ENCODE data around the gene STK31. TPM values are rescaled to one million over a fixed set of nuclear protein-coding genes. Genes with fewer than 3 reads are reported as not detected.
A peak's percentile ranks its signal among the peaks of the same experiment; 100 is the strongest.
"Not testable (repeated sequence)": the region's sequence is repeated elsewhere in the genome, so short reads cannot be mapped to it uniquely, and the experiment has no call there.

The STK31 gene
- total and polyA plus RNA-seq, 9 donors: 0.07 to 10.1 (median 0.57) TPM

- Histone ChIP-seq H3K36me3 (no peaks in the 10 kb centered on the region), H3K4me3 (no peak overlapping the region), H3K9me3 (no peaks in the 10 kb centered on the region), H3K27me3 (no peaks in the 10 kb centered on the region), H3K27ac (no peak overlapping the region), H3K4me1 (ENCODE audit: insufficient read depth) (no peaks in the 10 kb centered on the region)
- intact Hi-C loops (cut with DNase I): no loop called here
- no peak for DNase-seq
- TF ChIP-seq EP300 (IDR thresholded peaks at IDR 0.05) (no peak), CTCF (IDR thresholded peaks at IDR 0.05) (no peak), POLR2A (IDR thresholded peaks at IDR 0.05) (no peak)
These were observed 45.9 kb upstream of the STK31 start for GRCh38 chr7:23664122-23664521.

GRCh38 chr7:23672033-23672432, 38.0 kb upstream of the STK31 start:
- H3K36me3 ChIP-seq: no peaks in the 10 kb centered on the region
- no peak for DNase-seq
- 74 to 78% (median 78%) methylated on average over 3 of the region's 3 CpGs for WGBS, 3 donors
- no peak overlapping the region for H3K27ac ChIP-seq
- H3K4me1 ChIP-seq (ENCODE audit: insufficient read depth): no peaks in the 10 kb centered on the region
- intact Hi-C loops (cut with DNase I): no loop called here
- H3K9me3 ChIP-seq: no peaks in the 10 kb centered on the region
- TF ChIP-seq CTCF (IDR thresholded peaks at IDR 0.05): no peak
- no peak for TF ChIP-seq EP300 (IDR thresholded peaks at IDR 0.05)
- TF ChIP-seq POLR2A (IDR thresholded peaks at IDR 0.05): no peak
- no peak overlapping the region for H3K4me3 ChIP-seq
- no peaks in the 10 kb centered on the region for H3K27me3 ChIP-seq

- Histone ChIP-seq H3K9me3 (no peaks in the 10 kb centered on the region), H3K36me3 (no peaks in the 10 kb centered on the region), H3K27me3 (no peaks in the 10 kb centered on the region), H3K4me1 (ENCODE audit: insufficient read depth) (peaks cover 3% of the 10 kb centered on the region), H3K27ac (peak within 1 kb of the TSS; percentile 63 to 76), H3K4me3 (peak within 1 kb of the TSS; percentile 66)
- peak; percentile 83 to 91 (median 88) for DNase-seq
- intact Hi-C loops (cut with DNase I): no loop called here
- TF ChIP-seq CTCF (IDR thresholded peaks at IDR 0.05) (peak; percentile 59 to 81 (median 69)), POLR2A (IDR thresholded peaks at IDR 0.05) (peak; percentile 45), EP300 (IDR thresholded peaks at IDR 0.05) (no peak)
- 0 to 1% (median 0%) methylated on average over 47 to 53 of the region's 53 CpGs for WGBS, 3 donors
These were observed 30.1 kb upstream of the STK31 start, which contains the start of gene FAM221A for GRCh38 chr7:23679898-23680413. Gene FAM221A (plus strand): TSS chr7:23680199. CDS start chr7:23680219, 20 bp downstream.

- Histone ChIP-seq H3K4me1 (ENCODE audit: insufficient read depth) (peaks cover 3% of the 10 kb centered on the region), H3K36me3 (no peaks in the 10 kb centered on the region), H3K9me3 (no peaks in the 10 kb centered on the region), H3K27ac (peak overlapping the region; percentile 63 to 76), H3K27me3 (no peaks in the 10 kb centered on the region), H3K4me3 (peak overlapping the region; percentile 66)
- 5 to 6% (median 5%) methylated on average over 40 to 42 of the region's 42 CpGs for WGBS, 3 donors
- DNase-seq: peak; percentile 25 to 53 (median 47)
- no peak for TF ChIP-seq POLR2A (IDR thresholded peaks at IDR 0.05)
- no peak for TF ChIP-seq CTCF (IDR thresholded peaks at IDR 0.05)
- TF ChIP-seq EP300 (IDR thresholded peaks at IDR 0.05): no peak
- intact Hi-C loops (cut with DNase I): no loop called here
These were observed 29.3 kb upstream of the STK31 start for GRCh38 chr7:23680414-23681405.

GRCh38 chr7:23684041-23684440, 26.0 kb upstream of the STK31 start:
- H3K36me3 ChIP-seq; intact Hi-C loops (cut with DNase I); H3K27me3 ChIP-seq; H3K4me1 ChIP-seq (ENCODE audit: insufficient read depth); H3K4me3 ChIP-seq; H3K9me3 ChIP-seq; H3K27ac ChIP-seq; DNase-seq: not testable (repeated sequence)
- 78 to 84% (median 81%) methylated on average over 6 of the region's 6 CpGs for WGBS, 3 donors
